CD4-positive, alpha-beta T cell (primary cell): ENCODE data around the gene VEPH1. TPM values are rescaled to one million over a fixed set of nuclear protein-coding genes. Genes with fewer than 3 reads are reported as not detected.

Experiments used
- ATAC-seq: fragments of 200-7000 bp; cut with Tn5 transposase; one replicate; pipeline ENCODE4 v1.10.0; 2022; ENCODE audit warnings: mild to moderate bottlenecking; ENCODE audit not compliant: poor library complexity
- CTCF ChIA-PET: fragments of 350-600 bp; sonication (Branson Sonifier 250); formaldehyde crosslinking; loops from one replicate; lab custom pipeline; 2021; ENCODE audit warnings: antibody characterized with exemption, inconsistent platforms; lab: Charles Lee
- POLR2A ChIA-PET: fragments of 350-600 bp; sonication (Branson Sonifier 250); formaldehyde crosslinking; loops from one replicate; lab custom pipeline; 2021; ENCODE audit warnings: antibody characterized with exemption, inconsistent platforms; lab: Charles Lee
- DNase-seq, 14 experiments: peaks; one replicate each; pipeline ENCODE4 v3.0.0-alpha.2; 2013 to 2020; ENCODE audit warnings: mixed read lengths in 2 of 14
- H3K27ac ChIP-seq, 2 donors: one replicate each; pipeline versions ENCODE4 v1.5.1 to v1.7.0; 2013; ENCODE audit warnings: low read length in 2 of 2, low read depth in 1 of 2, mild to moderate bottlenecking in 1 of 2
- H3K27me3 ChIP-seq, 2 experiments: 1 replicate in 1 of 2; 2 replicates in 1 of 2; pipeline versions ENCODE4 v1.6.1 to v1.7.0; 2013; ENCODE audit warnings: low read length in 2 of 2, control low read depth in 1 of 2, mild to moderate bottlenecking in 1 of 2, moderate library complexity in 1 of 2; ENCODE audit not compliant: insufficient read depth in 2 of 2, control insufficient read depth in 1 of 2
- H3K36me3 ChIP-seq: one replicate; pipeline ENCODE4 v1.6.1; 2013; ENCODE audit warnings: low read length, control low read depth; ENCODE audit not compliant: insufficient read depth
- H3K4me1 ChIP-seq: one replicate; pipeline ENCODE4 v1.6.1; 2013; ENCODE audit warnings: low read length, control low read depth; ENCODE audit not compliant: insufficient read depth
- H3K4me3 ChIP-seq: one replicate; pipeline ENCODE4 v1.5.1; 2013; ENCODE audit warnings: mild to moderate bottlenecking, low read length, moderate library complexity
- H3K9me3 ChIP-seq, 2 experiments: 1 replicate in 1 of 2; 2 replicates in 1 of 2; pipeline versions ENCODE4 v1.6.1 to v1.7.0; 2013; ENCODE audit warnings: low read length in 2 of 2, mild to moderate bottlenecking in 2 of 2, control low read depth in 1 of 2, moderate library complexity in 1 of 2; ENCODE audit not compliant: control insufficient read depth in 1 of 2, insufficient read depth in 1 of 2
- H3K27ac Mint-ChIP-seq: one replicate; pipeline ENCODE4 v1.8.0; 2020; ENCODE audit warnings: mixed read lengths
- H3K27me3 Mint-ChIP-seq: one replicate; pipeline ENCODE4 v1.8.0; 2021; ENCODE audit warnings: mixed read lengths
- H3K36me3 Mint-ChIP-seq: one replicate; pipeline ENCODE4 v1.8.0; 2021; ENCODE audit warnings: low read depth, mixed read lengths
- H3K4me1 Mint-ChIP-seq: one replicate; pipeline ENCODE4 v1.8.0; 2021; ENCODE audit warnings: low read depth, mixed read lengths
- H3K4me3 Mint-ChIP-seq: one replicate; pipeline ENCODE4 v1.8.0; 2020; ENCODE audit warnings: mild to moderate bottlenecking, mixed read lengths
- H3K9me3 Mint-ChIP-seq: one replicate; pipeline ENCODE4 v1.8.0; 2020; ENCODE audit warnings: mixed read lengths
- intact Hi-C, 2 experiments: fragments of 100-400 bp; cut with DNase I in 1 of 2; cut with micrococcal nuclease in 1 of 2; formaldehyde crosslinking; loops; one replicate each; pipeline versions ENCODE4 v1.15.1 to v1.9.0; 2023 to 2025; cut with DNase I, micrococcal nuclease
- total RNA-seq, 174 experiments: library from RNA in 2 of 174; stranded (reverse) in 2 of 174; gene quantifications; one replicate each; pipeline ENCODE4 v1.2.3 and lab custom pipeline; 2021 to 2026
- TF ChIP-seq, protein P1 (sequence below): fragments of 200-600 bp; IDR thresholded peaks from one replicate; pipeline ENCODE4 v1.8.0; 2022; ENCODE audit warnings: antibody characterized with exemption, mild to moderate bottlenecking

The VEPH1 gene
- total RNA-seq, 2 experiments from 2014 or later = not detected

DNA sequence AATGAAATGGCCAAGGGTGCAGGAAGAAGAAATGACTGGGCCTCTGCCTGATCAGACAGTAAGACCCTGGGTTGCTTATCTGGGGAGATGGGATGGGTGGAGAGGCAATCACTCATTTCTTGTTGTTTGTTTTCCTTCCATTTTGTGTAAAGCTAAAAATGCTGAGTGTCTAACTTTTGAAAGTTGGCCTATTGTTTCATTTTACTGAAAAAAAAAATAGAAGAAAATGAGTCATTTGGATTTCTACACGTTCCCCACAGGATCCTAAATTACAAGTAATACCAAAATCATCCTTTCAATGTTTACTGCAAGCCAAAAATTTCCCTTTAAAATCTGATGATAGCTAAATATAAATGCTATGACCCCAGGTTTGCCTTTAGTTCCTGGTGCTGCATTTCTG, 36.0 kb downstream of the VEPH1 start:
- H3K27me3 ChIP-seq = no peaks in the 10 kb centered on the region
- Mint-ChIP-seq H3K36me3 (no peaks in the 10 kb centered on the region), H3K4me1 (no peaks in the 10 kb centered on the region), H3K27me3 (no peaks in the 10 kb centered on the region), H3K27ac (no peak overlapping the region), H3K9me3 (no peaks in the 10 kb centered on the region), H3K4me3 (no peak overlapping the region)
- H3K27ac ChIP-seq = no peak overlapping the region
- DNase-seq = no peak
- ChIA-PET POLR2A (no interaction called here), CTCF (no interaction called here)
- ATAC-seq = no peak
- no peaks in the 10 kb centered on the region for H3K36me3 ChIP-seq
- H3K4me1 ChIP-seq = no peaks in the 10 kb centered on the region
- H3K4me3 ChIP-seq = no peak overlapping the region
- TF ChIP-seq, protein P1, sequence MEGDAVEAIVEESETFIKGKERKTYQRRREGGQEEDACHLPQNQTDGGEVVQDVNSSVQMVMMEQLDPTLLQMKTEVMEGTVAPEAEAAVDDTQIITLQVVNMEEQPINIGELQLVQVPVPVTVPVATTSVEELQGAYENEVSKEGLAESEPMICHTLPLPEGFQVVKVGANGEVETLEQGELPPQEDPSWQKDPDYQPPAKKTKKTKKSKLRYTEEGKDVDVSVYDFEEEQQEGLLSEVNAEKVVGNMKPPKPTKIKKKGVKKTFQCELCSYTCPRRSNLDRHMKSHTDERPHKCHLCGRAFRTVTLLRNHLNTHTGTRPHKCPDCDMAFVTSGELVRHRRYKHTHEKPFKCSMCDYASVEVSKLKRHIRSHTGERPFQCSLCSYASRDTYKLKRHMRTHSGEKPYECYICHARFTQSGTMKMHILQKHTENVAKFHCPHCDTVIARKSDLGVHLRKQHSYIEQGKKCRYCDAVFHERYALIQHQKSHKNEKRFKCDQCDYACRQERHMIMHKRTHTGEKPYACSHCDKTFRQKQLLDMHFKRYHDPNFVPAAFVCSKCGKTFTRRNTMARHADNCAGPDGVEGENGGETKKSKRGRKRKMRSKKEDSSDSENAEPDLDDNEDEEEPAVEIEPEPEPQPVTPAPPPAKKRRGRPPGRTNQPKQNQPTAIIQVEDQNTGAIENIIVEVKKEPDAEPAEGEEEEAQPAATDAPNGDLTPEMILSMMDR = no peak
- no peaks in the 10 kb centered on the region for H3K9me3 ChIP-seq
- intact Hi-C loops = no loop called here

- ATAC-seq (no peak), DNase-seq (no peak)
- H3K36me3 ChIP-seq = no peaks in the 10 kb centered on the region
- Mint-ChIP-seq H3K27ac (no peak overlapping the region), H3K4me1 (no peaks in the 10 kb centered on the region), H3K4me3 (no peak overlapping the region), H3K27me3 (peaks cover under 1% of the 10 kb centered on the region), H3K9me3 (no peaks in the 10 kb centered on the region), H3K36me3 (no peaks in the 10 kb centered on the region)
- ChIA-PET CTCF (no interaction called here), POLR2A (no interaction called here)
- H3K4me3 ChIP-seq = no peak overlapping the region
- H3K9me3 ChIP-seq = no peaks in the 10 kb centered on the region
- TF ChIP-seq, protein P1 = no peak
- H3K4me1 ChIP-seq = no peaks in the 10 kb centered on the region
- H3K27ac ChIP-seq = no peak overlapping the region
- H3K27me3 ChIP-seq = no peaks in the 10 kb centered on the region
- intact Hi-C loops = no loop called here
Observed at GRCh38 chr3:157465741-157466140, 37.5 kb downstream of the VEPH1 start.

GRCh38 chr3:157464321-157464720, 38.9 kb downstream of the VEPH1 start:
- Mint-ChIP-seq H3K4me1 (no peaks in the 10 kb centered on the region), H3K27me3 (peaks cover 15% of the 10 kb centered on the region), H3K27ac (no peak overlapping the region), H3K36me3 (no peaks in the 10 kb centered on the region), H3K9me3 (no peaks in the 10 kb centered on the region), H3K4me3 (no peak overlapping the region)
- TF ChIP-seq, protein P1 = no peak
- peaks cover 0 to 3% of the 10 kb centered on the region in 2 experiments for H3K27me3 ChIP-seq
- no peak overlapping the region for H3K27ac ChIP-seq
- H3K4me1 ChIP-seq = no peaks in the 10 kb centered on the region
- H3K36me3 ChIP-seq = no peaks in the 10 kb centered on the region
- ChIA-PET POLR2A (no interaction called here), CTCF (no interaction called here)
- ATAC-seq = no peak
- intact Hi-C loops = no loop called here
- no peak overlapping the region for H3K4me3 ChIP-seq
- DNase-seq = no peak
- no peaks in the 10 kb centered on the region for H3K9me3 ChIP-seq
